ENCODE data around the gene MAD1L1. TPM values are rescaled to one million over a fixed set of nuclear protein-coding genes. Genes with fewer than 3 reads are reported as not detected.

MAD1L1 gene
- total RNA-seq, 1 donor from 2014 or later = 59.6 TPM

DNA sequence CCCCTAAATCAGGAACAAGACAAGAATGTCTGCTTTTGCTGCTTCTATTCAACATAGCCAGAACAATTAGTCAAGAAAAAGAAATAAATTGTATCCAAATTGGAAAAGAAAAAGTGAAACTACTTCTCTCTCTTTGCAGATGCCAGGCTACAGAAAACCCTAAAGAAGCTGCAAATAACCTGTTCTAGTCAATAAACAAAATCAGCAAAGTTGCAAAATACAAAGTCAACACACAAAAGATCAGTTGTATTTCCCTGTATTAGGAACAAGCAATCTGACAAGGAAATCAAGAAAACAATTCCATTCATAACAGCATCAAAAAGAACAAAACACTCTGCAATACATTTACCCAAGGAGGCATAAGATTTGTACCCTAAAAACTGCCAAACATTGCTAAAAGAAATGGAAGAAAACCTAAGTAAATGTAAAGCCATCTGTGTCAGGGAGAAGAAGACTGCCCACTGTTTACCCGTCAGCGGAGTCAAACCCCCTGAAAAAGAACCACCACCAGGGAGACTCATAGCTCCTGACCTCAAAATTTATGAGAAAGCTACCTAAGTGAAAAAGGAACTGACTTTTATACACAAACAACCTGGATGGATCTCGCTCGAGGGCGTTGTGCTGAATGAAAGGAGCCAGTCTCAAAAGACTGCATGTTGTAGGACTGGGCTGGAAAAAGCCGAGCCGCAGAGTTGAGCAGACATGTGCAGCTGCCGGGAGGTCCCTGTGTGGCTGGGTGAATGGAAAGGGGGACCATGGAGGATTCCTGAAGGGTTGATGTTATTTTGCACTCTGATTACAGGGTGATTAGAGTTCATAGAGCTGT, 263.1 kb downstream of the MAD1L1 start:
- Histone ChIP-seq H3K9me3 (no peaks in the 10 kb centered on the region), H3K27me3 (no peaks in the 10 kb centered on the region), H3K4me3 (no peak overlapping the region), H3K27ac (no peak overlapping the region), H3K4me1 (no peaks in the 10 kb centered on the region), H3K36me3 (no peaks in the 10 kb centered on the region)
- TF ChIP-seq, protein P1, sequence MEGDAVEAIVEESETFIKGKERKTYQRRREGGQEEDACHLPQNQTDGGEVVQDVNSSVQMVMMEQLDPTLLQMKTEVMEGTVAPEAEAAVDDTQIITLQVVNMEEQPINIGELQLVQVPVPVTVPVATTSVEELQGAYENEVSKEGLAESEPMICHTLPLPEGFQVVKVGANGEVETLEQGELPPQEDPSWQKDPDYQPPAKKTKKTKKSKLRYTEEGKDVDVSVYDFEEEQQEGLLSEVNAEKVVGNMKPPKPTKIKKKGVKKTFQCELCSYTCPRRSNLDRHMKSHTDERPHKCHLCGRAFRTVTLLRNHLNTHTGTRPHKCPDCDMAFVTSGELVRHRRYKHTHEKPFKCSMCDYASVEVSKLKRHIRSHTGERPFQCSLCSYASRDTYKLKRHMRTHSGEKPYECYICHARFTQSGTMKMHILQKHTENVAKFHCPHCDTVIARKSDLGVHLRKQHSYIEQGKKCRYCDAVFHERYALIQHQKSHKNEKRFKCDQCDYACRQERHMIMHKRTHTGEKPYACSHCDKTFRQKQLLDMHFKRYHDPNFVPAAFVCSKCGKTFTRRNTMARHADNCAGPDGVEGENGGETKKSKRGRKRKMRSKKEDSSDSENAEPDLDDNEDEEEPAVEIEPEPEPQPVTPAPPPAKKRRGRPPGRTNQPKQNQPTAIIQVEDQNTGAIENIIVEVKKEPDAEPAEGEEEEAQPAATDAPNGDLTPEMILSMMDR (IDR thresholded peaks at IDR 0.05) = no peak
- no peak for DNase-seq (ENCODE audit: low spot score in 2 of 2)
- intact Hi-C loops (cut with DNase I) = no loop called here

DNA sequence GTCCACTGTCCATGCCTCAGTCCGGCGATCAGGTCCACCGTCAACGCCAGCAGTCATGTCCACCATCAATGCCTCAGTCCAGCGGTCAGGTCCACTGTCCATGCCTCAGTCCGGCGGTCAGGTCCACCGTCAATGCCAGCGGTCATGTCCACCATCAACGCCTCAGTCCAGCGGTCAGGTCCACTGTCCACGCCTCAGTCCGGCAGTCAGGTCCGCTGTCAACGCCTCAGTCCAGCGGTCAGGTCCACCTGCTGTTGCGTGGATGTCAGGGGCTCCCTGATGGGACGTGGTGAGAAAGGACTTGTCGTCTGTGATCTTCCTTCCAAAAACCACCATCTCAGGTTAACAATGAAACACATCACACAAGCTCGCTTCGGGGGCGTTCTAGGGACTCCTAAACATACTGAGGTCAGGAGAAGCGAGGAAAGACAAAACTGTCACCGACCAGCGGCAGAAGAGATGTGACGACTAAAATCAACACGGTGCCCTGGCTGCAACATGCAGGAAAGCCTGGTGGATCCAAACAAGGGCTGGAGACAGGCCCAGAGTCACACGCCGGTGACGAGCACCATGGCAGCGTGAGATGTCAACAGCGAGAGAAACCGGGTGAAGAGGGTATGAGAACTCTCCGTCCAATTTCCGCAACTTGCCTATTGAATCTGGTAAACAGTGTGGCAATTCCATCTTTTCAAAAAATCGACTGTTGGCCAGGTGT, 264.2 kb downstream of the MAD1L1 start:
- H3K4me1 ChIP-seq = no peaks in the 10 kb centered on the region
- no peaks in the 10 kb centered on the region for H3K27me3 ChIP-seq
- DNase-seq (ENCODE audit: low spot score in 2 of 2) = no peak
- no peaks in the 10 kb centered on the region for H3K36me3 ChIP-seq
- TF ChIP-seq, protein P1 (IDR thresholded peaks at IDR 0.05) = no peak
- H3K9me3 ChIP-seq = no peaks in the 10 kb centered on the region
- intact Hi-C loops (cut with DNase I) = no loop called here
- H3K4me3 ChIP-seq = no peak overlapping the region
- no peak overlapping the region for H3K27ac ChIP-seq

DNA sequence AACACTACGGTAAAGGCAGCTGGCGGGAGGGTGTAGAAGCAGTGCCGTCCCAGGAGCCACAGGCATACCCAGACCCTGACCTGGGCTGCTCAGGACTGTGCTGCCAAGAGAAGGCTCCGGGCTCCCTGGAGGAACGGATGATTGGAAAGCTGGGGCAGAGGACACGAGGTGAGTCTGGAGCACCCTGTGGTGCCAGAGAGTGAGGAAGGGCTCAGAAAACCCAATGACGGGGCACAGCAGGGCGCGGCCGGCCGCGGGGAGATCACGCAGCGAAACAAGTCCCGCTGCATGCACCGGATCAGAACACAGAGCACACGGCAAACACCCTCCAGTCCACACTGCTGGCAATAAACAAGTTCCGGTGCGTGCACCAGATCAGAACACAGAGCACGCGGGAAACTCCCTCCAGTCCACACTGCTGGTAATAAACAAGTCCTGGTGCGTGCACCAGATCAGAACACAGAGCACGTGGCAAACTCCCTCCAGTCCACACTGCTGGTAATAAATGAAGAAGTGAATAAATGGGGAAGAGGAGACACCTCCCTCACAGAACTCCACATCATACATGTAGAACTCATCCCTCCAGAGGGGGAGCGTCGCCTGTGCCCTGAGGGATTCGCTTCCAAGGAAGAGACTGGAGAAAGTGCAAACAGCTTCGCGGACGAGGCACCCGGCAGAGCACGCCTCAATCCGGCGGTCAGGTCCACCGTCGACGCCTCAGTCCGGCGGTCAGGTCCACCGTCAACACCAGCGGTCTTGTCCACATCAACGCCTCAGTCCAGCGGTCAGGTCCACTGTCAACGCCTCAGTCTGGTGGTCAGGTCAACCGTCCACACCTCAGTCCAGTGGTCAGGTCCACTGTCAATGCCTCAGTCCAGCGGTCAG, 265.0 kb downstream of the MAD1L1 start:
- H3K27ac ChIP-seq = no peak overlapping the region
- TF ChIP-seq, protein P1 (IDR thresholded peaks at IDR 0.05) = no peak
- intact Hi-C loops (cut with DNase I) = no loop called here
- no peaks in the 10 kb centered on the region for H3K27me3 ChIP-seq
- DNase-seq (ENCODE audit: low spot score in 2 of 2) = no peak
- H3K36me3 ChIP-seq = no peaks in the 10 kb centered on the region
- no peak overlapping the region for H3K4me3 ChIP-seq
- H3K9me3 ChIP-seq = no peaks in the 10 kb centered on the region
- no peaks in the 10 kb centered on the region for H3K4me1 ChIP-seq

DNA sequence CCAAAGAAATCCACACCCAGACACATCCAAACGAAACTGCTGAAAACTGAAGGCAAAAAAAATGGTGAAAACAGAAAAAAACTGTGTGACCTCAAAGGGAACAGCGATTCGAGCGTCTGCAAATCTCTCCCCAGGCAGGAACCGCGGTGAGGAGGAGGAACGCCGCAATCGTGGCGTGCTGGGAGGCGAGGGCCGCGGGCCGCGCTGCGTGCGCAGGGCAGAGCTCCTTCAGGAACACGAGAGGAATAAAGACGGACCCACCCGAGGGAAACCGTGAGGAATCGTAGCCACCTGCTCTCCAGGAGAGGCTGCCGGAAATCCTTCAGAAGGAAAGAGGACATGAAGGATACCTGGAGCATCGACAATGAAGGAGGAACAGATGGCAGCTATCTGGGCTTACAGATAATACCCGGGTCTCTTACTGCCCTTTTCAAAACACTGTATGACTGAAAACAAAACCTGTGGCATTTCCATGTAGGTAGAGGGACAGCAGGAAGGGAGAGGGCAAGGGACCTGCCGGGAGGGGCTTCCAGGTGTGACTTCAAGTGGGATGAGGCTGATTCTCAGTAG, 266.0 kb downstream of the MAD1L1 start:
- TF ChIP-seq, protein P1 (IDR thresholded peaks at IDR 0.05) = no peak
- Histone ChIP-seq H3K9me3 (no peaks in the 10 kb centered on the region), H3K27ac (no peak overlapping the region), H3K27me3 (no peaks in the 10 kb centered on the region), H3K4me3 (no peak overlapping the region), H3K4me1 (no peaks in the 10 kb centered on the region), H3K36me3 (no peaks in the 10 kb centered on the region)
- intact Hi-C loops (cut with DNase I) = no loop called here
- no peak for DNase-seq (ENCODE audit: low spot score in 2 of 2)

DNA sequence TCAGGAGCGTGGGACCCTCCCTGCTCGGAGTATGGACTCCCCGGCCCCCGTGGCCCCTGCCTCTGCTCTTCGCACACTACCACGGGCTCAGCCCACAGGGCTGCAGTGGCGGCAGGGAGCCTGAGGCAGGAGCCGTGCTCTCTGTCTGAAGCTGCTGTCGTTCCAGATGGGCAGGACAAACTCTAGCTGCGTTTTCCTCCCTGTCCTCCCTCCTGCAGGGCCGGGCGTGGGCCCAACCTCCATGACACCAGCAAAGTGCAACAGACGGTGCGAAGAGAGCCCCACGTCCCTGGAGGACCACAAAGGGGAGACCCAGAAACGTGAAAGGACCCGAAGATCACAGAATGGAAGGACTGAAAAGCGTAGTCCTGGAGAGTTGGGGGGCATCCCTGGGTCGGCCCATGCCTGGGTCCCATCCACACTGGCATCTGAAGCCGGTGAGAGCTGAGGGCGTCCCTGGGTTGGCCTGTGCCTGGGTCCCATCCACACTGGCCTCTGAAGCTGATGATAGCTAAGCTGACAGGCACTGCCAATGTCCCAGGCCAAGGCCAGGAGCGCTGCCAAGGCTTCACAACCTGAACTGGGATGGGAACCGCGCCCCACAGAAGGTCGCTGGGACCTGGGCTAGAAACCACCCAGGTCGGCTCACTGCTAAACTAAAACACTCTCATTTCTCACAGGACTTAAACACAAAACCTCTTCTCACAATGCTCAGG, 267.0 kb downstream of the MAD1L1 start:
- Histone ChIP-seq H3K27ac (no peak overlapping the region), H3K36me3 (no peaks in the 10 kb centered on the region), H3K4me1 (no peaks in the 10 kb centered on the region), H3K4me3 (no peak overlapping the region), H3K27me3 (no peaks in the 10 kb centered on the region), H3K9me3 (no peaks in the 10 kb centered on the region)
- DNase-seq (ENCODE audit: low spot score in 2 of 2) = no peak
- TF ChIP-seq, protein P1 (IDR thresholded peaks at IDR 0.05) = no peak
- intact Hi-C loops (cut with DNase I) = no loop called here

Measured in ascending aorta (tissue), 2 donors.